K562 (cell line): ENCODE measurements around the gene CSAD. TPM values are rescaled to one million over a fixed set of nuclear protein-coding genes. Genes with fewer than 3 reads are reported as not detected.

Experiments used
- ATAC-seq: fragments of 200-7000 bp; cut with Tn5 transposase; 3 replicates; pipeline ENCODE4 v1.9.1; 2020; ENCODE audit warnings: moderate library complexity
- BruUV-seq: library from RNA; stranded (reverse); fragments of 400-500 nt; replicated peaks from 2 replicates; lab custom pipeline; 2021; lab: Mats Ljungman, UMichigan
- CTCF ChIA-PET: fragments of 300-600 bp; formaldehyde crosslinking; extraction: SDS; loops from one replicate; lab custom pipeline; 2021; ENCODE audit warnings: low intra/inter-chr PET ratio; lab: Yijun Ruan, JAX
- POLR2A ChIA-PET: fragments of 300-600, 350-650 bp; sonication (Branson Sonifier 250); formaldehyde crosslinking; extraction: SDS; loops from one replicate; lab custom pipeline; 2021; ENCODE audit warnings: antibody characterized with exemption, inconsistent platforms; lab: Yijun Ruan, JAX
- DNase-seq, 4 experiments: peaks; one replicate each; pipeline versions ENCODE4 v3.0.0 to v3.0.0-alpha.2; 2011 to 2018; ENCODE audit warnings: low spot score in 3 of 4, mixed read lengths in 3 of 4; ENCODE audit errors: extremely low read depth in 1 of 4
- FAIRE-seq: peaks from 2 replicates; lab custom pipeline; 2011; peaks lifted over from hg19 to GRCh38; lab: Jason Lieb, UNC
- H2AFZ ChIP-seq: 2 replicates; pipeline ENCODE4 v1.6.0; 2011; ENCODE audit warnings: low read depth, low read length, control low read depth, inconsistent platforms
- H3K27ac ChIP-seq: fragments of 200-600 bp; 3 replicates; pipeline ENCODE4 v1.8.0; 2011; ENCODE audit warnings: low read depth, mild to moderate bottlenecking, control low read depth, inconsistent platforms, low read length, moderate library complexity, mixed read lengths; ENCODE audit errors: extremely low read depth
- H3K27me3 ChIP-seq, 2 experiments: fragments of 300-600 bp in 1 of 2; 2 replicates in 1 of 2; 3 replicates in 1 of 2; pipeline versions ENCODE4 v1.6.0 to v1.8.0; 2011; ENCODE audit warnings: inconsistent platforms in 2 of 2, low read length in 2 of 2, mild to moderate bottlenecking in 1 of 2, mixed read lengths in 1 of 2, moderate library complexity in 1 of 2; ENCODE audit not compliant: control insufficient read depth in 2 of 2, insufficient read depth in 2 of 2
- H3K36me3 ChIP-seq: fragments of 300-600 bp; 3 replicates; pipeline ENCODE4 v1.8.0; 2011; ENCODE audit warnings: mild to moderate bottlenecking, low read length, inconsistent platforms; ENCODE audit not compliant: control insufficient read depth, insufficient read depth
- H3K4me1 ChIP-seq, 2 experiments: fragments of 200-600 bp in 1 of 2; replicated peaks in 1 of 2; 2 replicates in 1 of 2; 3 replicates in 1 of 2; pipeline versions ENCODE4 v1.5.1 to v1.8.0; 2011; ENCODE audit warnings: inconsistent platforms in 2 of 2, low read length in 2 of 2, mild to moderate bottlenecking in 1 of 2, mixed read lengths in 1 of 2, moderate library complexity in 1 of 2; ENCODE audit not compliant: control insufficient read depth in 2 of 2, insufficient read depth in 2 of 2
- H3K4me2 ChIP-seq: 2 replicates; pipeline ENCODE4 v1.6.1; 2011; ENCODE audit warnings: low read length, control low read depth, inconsistent platforms, mixed read lengths; ENCODE audit not compliant: insufficient read depth
- H3K4me3 ChIP-seq: fragments of 200-600 bp; sonication (generic), shearing (Covaris generic); 2 replicates; pipeline ENCODE4 v1.5.1; 2016; ENCODE audit warnings: control low read depth, inconsistent platforms
- H3K79me2 ChIP-seq: fragments of 200-600 bp; 3 replicates; pipeline ENCODE4 v1.8.0; 2011; ENCODE audit warnings: low read length, inconsistent platforms; ENCODE audit not compliant: control insufficient read depth, insufficient read depth
- H3K9ac ChIP-seq, 2 experiments: 2 replicates each; pipeline versions ENCODE4 v1.6.0 to v1.6.1; 2011; ENCODE audit warnings: low read depth in 2 of 2, low read length in 2 of 2, control low read depth in 1 of 2, inconsistent platforms in 1 of 2, mild to moderate bottlenecking in 1 of 2, mixed read lengths in 1 of 2; ENCODE audit not compliant: insufficient read depth in 1 of 2
- H3K9me1 ChIP-seq: one replicate; pipeline ENCODE4 v1.6.0; 2011; ENCODE audit warnings: inconsistent platforms, mild to moderate bottlenecking, low read length, moderate library complexity; ENCODE audit not compliant: control insufficient read depth, insufficient read depth
- H3K9me3 ChIP-seq: replicated peaks from 2 replicates; pipeline ENCODE4 v1.5.1; 2011; ENCODE audit warnings: low read depth, low read length, inconsistent platforms; ENCODE audit not compliant: control insufficient read depth, insufficient read depth
- H4K20me1 ChIP-seq: replicated peaks from 2 replicates; pipeline ENCODE4 v1.6.1; 2011; ENCODE audit warnings: low read length, inconsistent platforms, mixed read lengths; ENCODE audit not compliant: control insufficient read depth, insufficient read depth
- ATF7 ChIP-seq: fragments of 450-650 bp; IDR thresholded peaks from 2 replicates; pipeline ENCODE4 v1.7.1; 2014; ENCODE audit warnings: mild to moderate bottlenecking, moderate library complexity
- HMG20B ChIP-seq: fragments of 250-450 bp; sonication (Bioruptor Pico); IDR thresholded peaks from 2 replicates; pipeline ENCODE4 v1.5.0; 2021; ENCODE audit warnings: mild to moderate bottlenecking
- IFI16 ChIP-seq: fragments of 250-450 bp; sonication (Bioruptor Pico); IDR thresholded peaks from 2 replicates; pipeline ENCODE4 v2.1.2; 2022; ENCODE audit warnings: mild to moderate bottlenecking, inconsistent platforms
- NFATC3 ChIP-seq: fragments of 450-650 bp; IDR thresholded peaks from 2 replicates; pipeline ENCODE4 v1.6.1; 2017; ENCODE audit warnings: mild to moderate bottlenecking
- NFE2 ChIP-seq: IDR thresholded peaks from 2 replicates; pipeline ENCODE4 v1.6.1; 2014; ENCODE audit warnings: antibody characterized with exemption, low read depth
- PHF20 ChIP-seq: fragments of 450-650 bp; IDR thresholded peaks from 2 replicates; pipeline ENCODE4 v1.6.1; 2018; ENCODE audit not compliant: partially characterized antibody
- PURB ChIP-seq: sonication (generic); formaldehyde crosslinking; IDR thresholded peaks from 2 replicates; pipeline ENCODE4 v1.9.0; 2021; ENCODE audit warnings: low read depth, mild to moderate bottlenecking, missing genetic modification reagents
- SRSF7 ChIP-seq: fragments of 200-400 bp; formaldehyde crosslinking; optimal IDR thresholded peaks from 2 replicates; pipeline ENCODE3; 2017; ENCODE audit warnings: mild to moderate bottlenecking, low read depth, low read length
- TAF9B ChIP-seq: fragments of 450-650 bp; IDR thresholded peaks from 2 replicates; pipeline ENCODE4 v1.6.1; 2018; ENCODE audit warnings: mild to moderate bottlenecking; ENCODE audit not compliant: partially characterized antibody
- U2AF2 ChIP-seq: fragments of 200-400 bp; formaldehyde crosslinking; optimal IDR thresholded peaks from 2 replicates; pipeline ENCODE3; 2017; ENCODE audit warnings: low read depth, mild to moderate bottlenecking, low read length
- ZMIZ1 ChIP-seq, 2 experiments: fragments of 150-350 bp in 1 of 2; IDR thresholded peaks; 2 replicates each; pipeline ENCODE4 v1.6.1; 2012 to 2016; ENCODE audit warnings: low read depth in 2 of 2, low read length in 2 of 2, mild to moderate bottlenecking in 1 of 2, moderate library complexity in 1 of 2
- ZNF184 ChIP-seq: sonication (generic); formaldehyde crosslinking; IDR thresholded peaks from 2 replicates; pipeline ENCODE4 v1.5.0; 2020; ENCODE audit warnings: missing genetic modification reagents
- WGBS: fragments of 100-300 bp; shearing (Covaris generic); methylation state at CpG from one replicate; pipeline ENCODE4 v1.1.6; 2016; ENCODE audit warnings: low coverage, mixed read lengths; ENCODE audit not compliant: insufficient coverage; ENCODE audit errors: missing lambda C conversion rate; 5-methylcytosine and 5-hydroxymethylcytosine counted together
- in situ Hi-C: fragments of 300-500 bp; cut with MboI; formaldehyde crosslinking; loops from 4 replicates; pipeline ENCODE4 v1.15.0; 2018; ENCODE audit warnings: inconsistent platforms, mixed read lengths
- intact Hi-C: fragments of 100-400 bp; cut with micrococcal nuclease; formaldehyde crosslinking; loops from 2 replicates; pipeline ENCODE4 v1.14.2; 2022
- polyA plus RNA-seq, 8 experiments: library from polyadenylated mRNA; depleted of rRNA in 4 of 8; stranded (reverse) in 5 of 8; unstranded in 3 of 8; fragments of >200 nt; fragmentation: Nextera tagmentation in 2 of 8; fragmentation: Illumina TruSeq in 1 of 8; extraction: Ambion mirVana in 2 of 8; extraction: Trizol in 1 of 8; gene quantifications; 2 replicates each; pipeline versions ENCODE4 v1.2.1 to v1.2.3, GENCODE V29; 2011 to 2014; ENCODE audit warnings: inconsistent platforms in 1 of 8, missing spikeins in 1 of 8
- total RNA-seq, 7 experiments: library from RNA; depleted of rRNA in 6 of 7; stranded (reverse); fragments of >200 nt in 6 of 7; fragmentation: Illumina TruSeq in 2 of 7; extraction: Trizol in 2 of 7; gene quantifications; 2 replicates each; pipeline versions ENCODE4 v1.2.1 to v1.2.3, GENCODE V29; 2011 to 2021; ENCODE audit warnings: low replicate concordance in 1 of 7
- TF ChIP-seq, protein P1 (sequence below): IDR thresholded peaks from 2 replicates; pipeline ENCODE4 v1.6.1; 2016; ENCODE audit warnings: missing genetic modification characterization, missing compliant biosample characterization
- TF ChIP-seq, protein P2 (sequence below): fragments of 450-650 bp; conservative IDR thresholded peaks from 2 replicates; pipeline ENCODE4 v1.6.1; 2016; ENCODE audit warnings: missing genetic modification characterization, low read depth, mild to moderate bottlenecking, control low read depth, missing compliant biosample characterization

Gene CSAD
- total and polyA plus RNA-seq, 9 of the 15 experiments (the other 6 are each of a cell fraction or from before 2014, with no cell fraction given) = 1.8 to 19.6 (median 8.1) TPM

- WGBS = 63% methylated on average over 3 of the region's 5 CpGs
- H3K36me3 ChIP-seq = no peaks in the 10 kb centered on the region
- no peak overlapping the region for H3K4me3 ChIP-seq
- ChIA-PET CTCF (no interaction called here), POLR2A (interaction anchor here (0.5 to 3.1 kb wide), 7 partner anchors 8 to 826 kb away, joined by 3 to 11 read pairs (median 4); partner anchors contain the start of gene PFDN5)
- H3K9me1 ChIP-seq = no peaks in the 10 kb centered on the region
- ATAC-seq (no peak), DNase-seq (no peak), FAIRE-seq (no peak)
- H3K27ac ChIP-seq = no peak overlapping the region
- in situ Hi-C loops = no loop called here
- peaks cover 28 to 31% of the 10 kb centered on the region in 2 experiments; a peak in 4 of 5 replicates for H3K4me1 ChIP-seq
- H3K27me3 ChIP-seq = no peaks in the 10 kb centered on the region
- no TSS peak for BruUV-seq
- peak overlapping the region; percentile 38; the same call in 1 of the 2 replicates for H2AFZ ChIP-seq
- no peaks in the 10 kb centered on the region for H4K20me1 ChIP-seq
- H3K9me3 ChIP-seq = no peaks in the 10 kb centered on the region
- H3K79me2 ChIP-seq = no peaks in the 10 kb centered on the region
- intact Hi-C loops = no loop called here
- TF ChIP-seq ATF7 = no peak
- TF ChIP-seq NFATC3 = no peak
- no peak for TF ChIP-seq TAF9B
- TF ChIP-seq, protein P1, sequence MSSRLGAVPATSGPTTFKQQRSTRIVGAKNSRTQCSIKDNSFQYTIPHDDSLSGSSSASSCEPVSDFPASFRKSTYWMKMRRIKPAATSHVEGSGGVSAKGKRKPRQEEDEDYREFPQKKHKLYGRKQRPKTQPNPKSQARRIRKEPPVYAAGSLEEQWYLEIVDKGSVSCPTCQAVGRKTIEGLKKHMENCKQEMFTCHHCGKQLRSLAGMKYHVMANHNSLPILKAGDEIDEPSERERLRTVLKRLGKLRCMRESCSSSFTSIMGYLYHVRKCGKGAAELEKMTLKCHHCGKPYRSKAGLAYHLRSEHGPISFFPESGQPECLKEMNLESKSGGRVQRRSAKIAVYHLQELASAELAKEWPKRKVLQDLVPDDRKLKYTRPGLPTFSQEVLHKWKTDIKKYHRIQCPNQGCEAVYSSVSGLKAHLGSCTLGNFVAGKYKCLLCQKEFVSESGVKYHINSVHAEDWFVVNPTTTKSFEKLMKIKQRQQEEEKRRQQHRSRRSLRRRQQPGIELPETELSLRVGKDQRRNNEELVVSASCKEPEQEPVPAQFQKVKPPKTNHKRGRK (tag) = no peak
- TF ChIP-seq, protein P2, sequence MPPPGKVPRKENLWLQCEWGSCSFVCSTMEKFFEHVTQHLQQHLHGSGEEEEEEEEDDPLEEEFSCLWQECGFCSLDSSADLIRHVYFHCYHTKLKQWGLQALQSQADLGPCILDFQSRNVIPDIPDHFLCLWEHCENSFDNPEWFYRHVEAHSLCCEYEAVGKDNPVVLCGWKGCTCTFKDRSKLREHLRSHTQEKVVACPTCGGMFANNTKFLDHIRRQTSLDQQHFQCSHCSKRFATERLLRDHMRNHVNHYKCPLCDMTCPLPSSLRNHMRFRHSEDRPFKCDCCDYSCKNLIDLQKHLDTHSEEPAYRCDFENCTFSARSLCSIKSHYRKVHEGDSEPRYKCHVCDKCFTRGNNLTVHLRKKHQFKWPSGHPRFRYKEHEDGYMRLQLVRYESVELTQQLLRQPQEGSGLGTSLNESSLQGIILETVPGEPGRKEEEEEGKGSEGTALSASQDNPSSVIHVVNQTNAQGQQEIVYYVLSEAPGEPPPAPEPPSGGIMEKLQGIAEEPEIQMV = no peak
- TF ChIP-seq PHF20 = no peak
- TF ChIP-seq ZNF184 = no peak
- TF ChIP-seq SRSF7 = no peak
- TF ChIP-seq PURB = no peak
- TF ChIP-seq ZMIZ1 (IDR thresholded peaks at IDR 0.05; ENCODE audit: low read depth in 2 of 2, low read length in 2 of 2) = no peak
- TF ChIP-seq U2AF2 = no peak
- TF ChIP-seq NFE2 = no peak
- no peak for TF ChIP-seq HMG20B (CRISPR knock-in tag)
- no peak for TF ChIP-seq IFI16 (CRISPR knock-in tag)
- no peak overlapping the region for H3K4me2 ChIP-seq
- H3K9ac ChIP-seq = peak overlapping the region in 1 of 2 experiments; percentile 56; a peak in 1 of 4 replicates
These were observed 17.9 kb upstream of the CSAD start for GRCh38 chr12:53198486-53199110.
